SK-N-SH treated with all-trans-retinoic acid at 6 μM for 48 hours (cell line): Measurements from ENCODE around the gene SYCE1.
"Not testable (repeated sequence)": the region's sequence is repeated elsewhere in the genome, so short reads cannot be mapped to it uniquely, and the experiment has no call there.

Source experiments
- GLIS3 ChIP-seq: fragments of 250-450 bp; sonication (Bioruptor Pico); IDR thresholded peaks from 2 replicates; pipeline ENCODE4 v1.5.0; 2020; ENCODE audit warnings: mild to moderate bottlenecking, moderate library complexity
- ISL1 ChIP-seq: fragments of 250-450 bp; sonication (Bioruptor Pico); IDR thresholded peaks from 2 replicates; pipeline ENCODE4 v2.1.2; 2022; ENCODE audit warnings: mild to moderate bottlenecking, moderate library complexity
- ZFP30 ChIP-seq: fragments of 450-650 bp; formaldehyde crosslinking; IDR thresholded peaks from 2 replicates; pipeline ENCODE4 v1.5.0; 2022; ENCODE audit warnings: mild to moderate bottlenecking, moderate library complexity
- ZNF565 ChIP-seq: fragments of 450-650 bp; formaldehyde crosslinking; conservative IDR thresholded peaks from 2 replicates; pipeline ENCODE4 v1.5.0; 2020; ENCODE audit warnings: low read depth, mild to moderate bottlenecking, moderate library complexity
- TF ChIP-seq, protein P1 (sequence below): fragments of 250-450 bp; sonication (Bioruptor Pico); IDR thresholded peaks from 2 replicates; pipeline ENCODE4 v1.8.0; 2020; ENCODE audit warnings: mild to moderate bottlenecking, moderate library complexity, borderline replicate concordance
- TF ChIP-seq, protein P2 (sequence below): fragments of 250-450 bp; sonication (Bioruptor Pico); IDR thresholded peaks from 2 replicates; pipeline ENCODE4 v1.8.0; 2021; ENCODE audit warnings: low read depth, mild to moderate bottlenecking, moderate library complexity, borderline replicate concordance

DNA sequence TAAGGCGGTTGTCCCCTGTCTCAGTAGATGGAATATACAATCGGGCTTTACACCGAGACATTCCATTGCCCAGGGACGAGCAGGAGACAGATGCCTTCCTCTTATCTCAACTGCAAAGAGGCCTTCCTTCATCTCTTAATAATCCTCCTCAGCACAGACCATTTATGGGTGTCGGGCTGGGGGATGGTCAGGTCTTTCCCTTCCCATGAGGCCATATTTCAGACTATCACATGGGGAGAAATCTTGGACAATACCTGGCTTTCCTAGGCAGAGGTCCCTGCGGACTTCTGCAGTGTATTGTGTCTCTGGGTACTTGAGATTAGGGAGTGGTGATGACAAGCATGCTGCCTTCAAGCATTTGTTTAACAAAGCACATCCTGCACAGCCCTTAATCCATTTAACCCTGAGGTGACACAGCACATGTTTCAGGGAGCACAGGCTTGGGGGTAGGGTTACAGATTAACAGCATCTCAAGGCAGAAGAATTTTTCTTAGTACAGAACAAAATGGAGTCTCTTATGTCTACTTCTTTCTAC lies 23.9 kb downstream of the SYCE1 start:
- TF ChIP-seq, protein P1, sequence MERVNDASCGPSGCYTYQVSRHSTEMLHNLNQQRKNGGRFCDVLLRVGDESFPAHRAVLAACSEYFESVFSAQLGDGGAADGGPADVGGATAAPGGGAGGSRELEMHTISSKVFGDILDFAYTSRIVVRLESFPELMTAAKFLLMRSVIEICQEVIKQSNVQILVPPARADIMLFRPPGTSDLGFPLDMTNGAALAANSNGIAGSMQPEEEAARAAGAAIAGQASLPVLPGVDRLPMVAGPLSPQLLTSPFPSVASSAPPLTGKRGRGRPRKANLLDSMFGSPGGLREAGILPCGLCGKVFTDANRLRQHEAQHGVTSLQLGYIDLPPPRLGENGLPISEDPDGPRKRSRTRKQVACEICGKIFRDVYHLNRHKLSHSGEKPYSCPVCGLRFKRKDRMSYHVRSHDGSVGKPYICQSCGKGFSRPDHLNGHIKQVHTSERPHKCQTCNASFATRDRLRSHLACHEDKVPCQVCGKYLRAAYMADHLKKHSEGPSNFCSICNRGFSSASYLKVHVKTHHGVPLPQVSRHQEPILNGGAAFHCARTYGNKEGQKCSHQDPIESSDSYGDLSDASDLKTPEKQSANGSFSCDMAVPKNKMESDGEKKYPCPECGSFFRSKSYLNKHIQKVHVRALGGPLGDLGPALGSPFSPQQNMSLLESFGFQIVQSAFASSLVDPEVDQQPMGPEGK: not testable (repeated sequence)
- not testable (repeated sequence) for TF ChIP-seq GLIS3, ISL1, ZFP30, ZNF565 (CRISPR knock-in tag)
- TF ChIP-seq, protein P2, sequence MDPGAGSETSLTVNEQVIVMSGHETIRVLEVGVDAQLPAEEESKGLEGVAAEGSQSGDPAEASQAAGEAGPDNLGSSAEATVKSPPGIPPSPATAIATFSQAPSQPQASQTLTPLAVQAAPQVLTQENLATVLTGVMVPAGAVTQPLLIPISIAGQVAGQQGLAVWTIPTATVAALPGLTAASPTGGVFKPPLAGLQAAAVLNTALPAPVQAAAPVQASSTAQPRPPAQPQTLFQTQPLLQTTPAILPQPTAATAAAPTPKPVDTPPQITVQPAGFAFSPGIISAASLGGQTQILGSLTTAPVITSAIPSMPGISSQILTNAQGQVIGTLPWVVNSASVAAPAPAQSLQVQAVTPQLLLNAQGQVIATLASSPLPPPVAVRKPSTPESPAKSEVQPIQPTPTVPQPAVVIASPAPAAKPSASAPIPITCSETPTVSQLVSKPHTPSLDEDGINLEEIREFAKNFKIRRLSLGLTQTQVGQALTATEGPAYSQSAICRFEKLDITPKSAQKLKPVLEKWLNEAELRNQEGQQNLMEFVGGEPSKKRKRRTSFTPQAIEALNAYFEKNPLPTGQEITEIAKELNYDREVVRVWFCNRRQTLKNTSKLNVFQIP (CRISPR knock-in tag): not testable (repeated sequence)
